ENCODE results near the gene ACBD6.
A peak's percentile ranks its signal among the peaks of the same experiment; 100 is the strongest.

ACBD6 gene

DNA sequence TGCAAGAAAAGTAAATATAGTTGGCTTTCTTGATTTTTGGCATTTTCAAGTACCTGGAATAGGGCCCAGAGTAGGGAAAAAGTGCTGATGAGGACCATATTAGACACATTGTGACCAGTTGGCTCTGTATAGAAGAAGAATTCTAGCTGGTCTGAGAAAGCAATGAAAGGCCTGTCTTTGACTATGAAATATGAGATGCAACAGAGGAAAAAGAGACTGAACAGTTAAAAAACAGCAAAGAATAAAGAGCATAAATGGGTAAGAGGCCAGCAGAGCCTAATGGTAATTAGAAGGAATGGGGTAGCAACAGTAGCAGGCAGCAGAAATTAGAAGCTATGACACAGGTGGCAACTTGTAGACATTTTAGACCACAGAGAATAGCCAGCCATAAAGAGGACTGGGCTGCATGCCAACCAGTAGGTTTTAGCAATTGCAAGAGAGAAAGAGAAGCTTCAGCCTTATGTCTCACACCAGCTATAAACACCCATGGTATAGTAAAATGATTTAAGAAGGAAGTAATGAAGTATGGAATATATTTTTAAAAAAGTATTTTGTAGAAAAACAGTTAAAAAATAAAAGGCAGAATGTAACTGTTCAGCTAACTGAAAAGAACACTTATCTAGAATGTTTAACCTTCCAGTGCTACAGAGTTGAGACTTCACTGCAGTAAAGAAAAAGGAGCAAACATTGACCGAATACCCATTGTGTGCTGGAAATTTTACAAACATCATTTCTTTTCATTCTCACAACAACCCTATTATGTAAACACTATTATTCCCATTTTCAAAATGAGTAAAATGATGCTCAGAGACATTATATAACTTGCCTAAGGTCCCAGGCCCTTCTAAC, 158.2 kb downstream of the ACBD6 start (continued):
- TF ChIP-seq, protein P1, sequence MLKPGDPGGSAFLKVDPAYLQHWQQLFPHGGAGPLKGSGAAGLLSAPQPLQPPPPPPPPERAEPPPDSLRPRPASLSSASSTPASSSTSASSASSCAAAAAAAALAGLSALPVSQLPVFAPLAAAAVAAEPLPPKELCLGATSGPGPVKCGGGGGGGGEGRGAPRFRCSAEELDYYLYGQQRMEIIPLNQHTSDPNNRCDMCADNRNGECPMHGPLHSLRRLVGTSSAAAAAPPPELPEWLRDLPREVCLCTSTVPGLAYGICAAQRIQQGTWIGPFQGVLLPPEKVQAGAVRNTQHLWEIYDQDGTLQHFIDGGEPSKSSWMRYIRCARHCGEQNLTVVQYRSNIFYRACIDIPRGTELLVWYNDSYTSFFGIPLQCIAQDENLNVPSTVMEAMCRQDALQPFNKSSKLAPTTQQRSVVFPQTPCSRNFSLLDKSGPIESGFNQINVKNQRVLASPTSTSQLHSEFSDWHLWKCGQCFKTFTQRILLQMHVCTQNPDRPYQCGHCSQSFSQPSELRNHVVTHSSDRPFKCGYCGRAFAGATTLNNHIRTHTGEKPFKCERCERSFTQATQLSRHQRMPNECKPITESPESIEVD (tag by site-specific recombination; IDR thresholded peaks at IDR 0.05), result peak; percentile 99
- TF ChIP-seq, protein P2, sequence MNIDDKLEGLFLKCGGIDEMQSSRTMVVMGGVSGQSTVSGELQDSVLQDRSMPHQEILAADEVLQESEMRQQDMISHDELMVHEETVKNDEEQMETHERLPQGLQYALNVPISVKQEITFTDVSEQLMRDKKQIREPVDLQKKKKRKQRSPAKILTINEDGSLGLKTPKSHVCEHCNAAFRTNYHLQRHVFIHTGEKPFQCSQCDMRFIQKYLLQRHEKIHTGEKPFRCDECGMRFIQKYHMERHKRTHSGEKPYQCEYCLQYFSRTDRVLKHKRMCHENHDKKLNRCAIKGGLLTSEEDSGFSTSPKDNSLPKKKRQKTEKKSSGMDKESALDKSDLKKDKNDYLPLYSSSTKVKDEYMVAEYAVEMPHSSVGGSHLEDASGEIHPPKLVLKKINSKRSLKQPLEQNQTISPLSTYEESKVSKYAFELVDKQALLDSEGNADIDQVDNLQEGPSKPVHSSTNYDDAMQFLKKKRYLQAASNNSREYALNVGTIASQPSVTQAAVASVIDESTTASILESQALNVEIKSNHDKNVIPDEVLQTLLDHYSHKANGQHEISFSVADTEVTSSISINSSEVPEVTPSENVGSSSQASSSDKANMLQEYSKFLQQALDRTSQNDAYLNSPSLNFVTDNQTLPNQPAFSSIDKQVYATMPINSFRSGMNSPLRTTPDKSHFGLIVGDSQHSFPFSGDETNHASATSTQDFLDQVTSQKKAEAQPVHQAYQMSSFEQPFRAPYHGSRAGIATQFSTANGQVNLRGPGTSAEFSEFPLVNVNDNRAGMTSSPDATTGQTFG (tag by site-specific recombination; IDR thresholded peaks at IDR 0.05; ENCODE audit: borderline replicate concordance), result no peak
- TF ChIP-seq ZNF529 (tag by site-specific recombination; IDR thresholded peaks at IDR 0.05; ENCODE audit: insufficient replicate concordance), result no peak
- TF ChIP-seq, protein P3, sequence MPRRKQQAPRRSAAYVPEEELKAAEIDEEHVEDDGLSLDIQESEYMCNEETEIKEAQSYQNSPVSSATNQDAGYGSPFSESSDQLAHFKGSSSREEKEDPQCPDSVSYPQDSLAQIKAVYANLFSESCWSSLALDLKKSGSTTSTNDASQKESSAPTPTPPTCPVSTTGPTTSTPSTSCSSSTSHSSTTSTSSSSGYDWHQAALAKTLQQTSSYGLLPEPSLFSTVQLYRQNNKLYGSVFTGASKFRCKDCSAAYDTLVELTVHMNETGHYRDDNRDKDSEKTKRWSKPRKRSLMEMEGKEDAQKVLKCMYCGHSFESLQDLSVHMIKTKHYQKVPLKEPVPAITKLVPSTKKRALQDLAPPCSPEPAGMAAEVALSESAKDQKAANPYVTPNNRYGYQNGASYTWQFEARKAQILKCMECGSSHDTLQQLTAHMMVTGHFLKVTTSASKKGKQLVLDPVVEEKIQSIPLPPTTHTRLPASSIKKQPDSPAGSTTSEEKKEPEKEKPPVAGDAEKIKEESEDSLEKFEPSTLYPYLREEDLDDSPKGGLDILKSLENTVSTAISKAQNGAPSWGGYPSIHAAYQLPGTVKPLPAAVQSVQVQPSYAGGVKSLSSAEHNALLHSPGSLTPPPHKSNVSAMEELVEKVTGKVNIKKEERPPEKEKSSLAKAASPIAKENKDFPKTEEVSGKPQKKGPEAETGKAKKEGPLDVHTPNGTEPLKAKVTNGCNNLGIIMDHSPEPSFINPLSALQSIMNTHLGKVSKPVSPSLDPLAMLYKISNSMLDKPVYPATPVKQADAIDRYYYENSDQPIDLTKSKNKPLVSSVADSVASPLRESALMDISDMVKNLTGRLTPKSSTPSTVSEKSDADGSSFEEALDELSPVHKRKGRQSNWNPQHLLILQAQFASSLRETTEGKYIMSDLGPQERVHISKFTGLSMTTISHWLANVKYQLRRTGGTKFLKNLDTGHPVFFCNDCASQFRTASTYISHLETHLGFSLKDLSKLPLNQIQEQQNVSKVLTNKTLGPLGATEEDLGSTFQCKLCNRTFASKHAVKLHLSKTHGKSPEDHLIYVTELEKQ (tag by site-specific recombination; IDR thresholded peaks at IDR 0.05; ENCODE audit: borderline replicate concordance), result peak; percentile 35; the same call in 1 of the 2 replicates
- TF ChIP-seq ZNF677 (tag by site-specific recombination; IDR thresholded peaks at IDR 0.05), result no peak
- 0 out of 2 replicates have a peak, but pooled peaks have one; percentile 64 for TF ChIP-seq ZEB2 (tag by site-specific recombination; IDR thresholded peaks at IDR 0.05)
- TF ChIP-seq KLF9 (tag by site-specific recombination; IDR thresholded peaks at IDR 0.05; ENCODE audit: low read depth), result no peak
- TF ChIP-seq ZNF558 (tag by site-specific recombination; IDR thresholded peaks at IDR 0.05), result peak; percentile 58

DNA sequence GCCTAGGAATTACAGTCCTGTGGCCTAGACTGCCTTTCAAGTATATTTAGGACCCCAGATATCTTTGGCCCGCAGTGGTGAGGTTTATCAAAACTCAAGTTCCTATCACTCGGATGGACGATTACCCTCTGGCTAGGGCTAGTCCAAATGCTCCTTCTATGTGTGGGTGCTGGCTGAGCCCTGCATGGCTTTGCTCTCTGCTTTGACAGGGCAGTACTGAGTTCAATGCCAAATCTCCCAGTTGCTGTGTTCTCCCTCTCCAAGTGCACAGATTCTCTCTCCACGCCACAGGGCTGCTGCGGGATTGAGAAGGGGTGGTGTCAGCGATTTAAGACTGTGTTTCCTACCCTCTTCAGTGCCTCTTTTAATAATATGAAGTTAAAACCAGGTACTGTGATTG, 175.3 kb downstream of the ACBD6 start:
- H3K4me1 ChIP-seq (ENCODE audit: control insufficient read depth, insufficient read depth, low read length), result no peaks in the 10 kb centered on the region
- ChIA-PET POLR2A (no interaction called here), CTCF (no interaction called here)
- no peak overlapping the region for H3K4me3 ChIP-seq (ENCODE audit: low read depth, low read length)
- no peaks in the 10 kb centered on the region for H3K9me3 ChIP-seq (ENCODE audit: control insufficient read depth, insufficient read depth, low read depth, low read length)
- H3K27ac ChIP-seq (ENCODE audit: extremely low read depth, low read depth, low read length), result no peak overlapping the region
- H3K36me3 ChIP-seq (ENCODE audit: control insufficient read depth in 2 of 2, insufficient read depth in 1 of 2, low read length in 2 of 2), result no peaks in the 10 kb centered on the region
- TF ChIP-seq ZSCAN23 (tag by site-specific recombination; IDR thresholded peaks at IDR 0.05), result no peak
- TF ChIP-seq, protein P4, sequence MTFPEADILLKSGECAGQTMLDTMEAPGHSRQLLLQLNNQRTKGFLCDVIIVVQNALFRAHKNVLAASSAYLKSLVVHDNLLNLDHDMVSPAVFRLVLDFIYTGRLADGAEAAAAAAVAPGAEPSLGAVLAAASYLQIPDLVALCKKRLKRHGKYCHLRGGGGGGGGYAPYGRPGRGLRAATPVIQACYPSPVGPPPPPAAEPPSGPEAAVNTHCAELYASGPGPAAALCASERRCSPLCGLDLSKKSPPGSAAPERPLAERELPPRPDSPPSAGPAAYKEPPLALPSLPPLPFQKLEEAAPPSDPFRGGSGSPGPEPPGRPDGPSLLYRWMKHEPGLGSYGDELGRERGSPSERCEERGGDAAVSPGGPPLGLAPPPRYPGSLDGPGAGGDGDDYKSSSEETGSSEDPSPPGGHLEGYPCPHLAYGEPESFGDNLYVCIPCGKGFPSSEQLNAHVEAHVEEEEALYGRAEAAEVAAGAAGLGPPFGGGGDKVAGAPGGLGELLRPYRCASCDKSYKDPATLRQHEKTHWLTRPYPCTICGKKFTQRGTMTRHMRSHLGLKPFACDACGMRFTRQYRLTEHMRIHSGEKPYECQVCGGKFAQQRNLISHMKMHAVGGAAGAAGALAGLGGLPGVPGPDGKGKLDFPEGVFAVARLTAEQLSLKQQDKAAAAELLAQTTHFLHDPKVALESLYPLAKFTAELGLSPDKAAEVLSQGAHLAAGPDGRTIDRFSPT (tag by site-specific recombination; IDR thresholded peaks at IDR 0.05), result no peak
- TF ChIP-seq ZNF561 (tag by site-specific recombination; IDR thresholded peaks at IDR 0.05; ENCODE audit: borderline replicate concordance), result no peak
- no peak for TF ChIP-seq ZNF629 (tag by site-specific recombination; IDR thresholded peaks at IDR 0.05)
- no peak for TF ChIP-seq GLI4 (tag by site-specific recombination; IDR thresholded peaks at IDR 0.05)
- no peak for TF ChIP-seq SP7 (tag by site-specific recombination; IDR thresholded peaks at IDR 0.05)
- no peak for TF ChIP-seq ZNF354C (tag by site-specific recombination; IDR thresholded peaks at IDR 0.05; ENCODE audit: borderline replicate concordance, low read depth)
- TF ChIP-seq ZNF621 (tag by site-specific recombination; IDR thresholded peaks at IDR 0.05), result no peak

Data from HEK293 (cell line).